Activated naive CD8-positive, alpha-beta T cell treated with anti-CD3 and anti-CD28 coated beads, Interleukin-2, amount 50 U/mL, for 24 hours (primary cell): ENCODE data around the gene SLC35F5.

ENCODE experiments used
- ATAC-seq: fragments of 150-1000 bp; cut with Tn5 transposase; one replicate; pipeline ENCODE4 v1.10.0; 2021
- DNase-seq: peaks from one replicate; pipeline ENCODE4 v3.0.0; 2021
- H3K27ac Mint-ChIP-seq: one replicate; pipeline ENCODE4 v1.8.0; 2021; ENCODE audit warnings: mild to moderate bottlenecking, mixed read lengths
- H3K27me3 Mint-ChIP-seq: one replicate; pipeline ENCODE4 v1.8.0; 2021; ENCODE audit warnings: mixed read lengths
- H3K36me3 Mint-ChIP-seq: one replicate; pipeline ENCODE4 v1.8.0; 2021; ENCODE audit warnings: low read depth, mixed read lengths
- H3K4me1 Mint-ChIP-seq: one replicate; pipeline ENCODE4 v1.8.0; 2021; ENCODE audit warnings: mixed read lengths
- H3K4me3 Mint-ChIP-seq: one replicate; pipeline ENCODE4 v1.8.0; 2021; ENCODE audit warnings: mild to moderate bottlenecking, moderate library complexity, mixed read lengths
- H3K9me3 Mint-ChIP-seq: one replicate; pipeline ENCODE4 v1.8.0; 2021; ENCODE audit warnings: mixed read lengths

Gene SLC35F5

GRCh38 chr2:113768770-113769169 is 12.3 kb upstream of the SLC35F5 start:
- no peaks in the 10 kb centered on the region for H3K36me3 Mint-ChIP-seq
- DNase-seq (no peak), ATAC-seq (no peak)
- no peak overlapping the region for H3K4me3 Mint-ChIP-seq
- H3K27me3 Mint-ChIP-seq = no peaks in the 10 kb centered on the region
- no peaks in the 10 kb centered on the region for H3K9me3 Mint-ChIP-seq
- H3K27ac Mint-ChIP-seq = no peak overlapping the region
- no peaks in the 10 kb centered on the region for H3K4me1 Mint-ChIP-seq

GRCh38 chr2:113767811-113768460 is 11.5 kb upstream of the SLC35F5 start:
- Mint-ChIP-seq H3K9me3 (no peaks in the 10 kb centered on the region), H3K4me3 (no peak overlapping the region), H3K27ac (no peak overlapping the region), H3K36me3 (no peaks in the 10 kb centered on the region), H3K4me1 (no peaks in the 10 kb centered on the region), H3K27me3 (no peaks in the 10 kb centered on the region)
- ATAC-seq (no peak), DNase-seq (no peak)

- no peaks in the 10 kb centered on the region for H3K4me1 Mint-ChIP-seq
- no peaks in the 10 kb centered on the region for H3K36me3 Mint-ChIP-seq
- no peaks in the 10 kb centered on the region for H3K27me3 Mint-ChIP-seq
- no peaks in the 10 kb centered on the region for H3K9me3 Mint-ChIP-seq
- ATAC-seq (no peak), DNase-seq (no peak)
- H3K27ac Mint-ChIP-seq = no peak overlapping the region
- no peak overlapping the region for H3K4me3 Mint-ChIP-seq
Measured at GRCh38 chr2:113765276-113765675, 8.8 kb upstream of the SLC35F5 start.

- H3K9me3 Mint-ChIP-seq = no peaks in the 10 kb centered on the region
- H3K27ac Mint-ChIP-seq = no peak overlapping the region
- ATAC-seq (no peak), DNase-seq (no peak)
- H3K27me3 Mint-ChIP-seq = no peaks in the 10 kb centered on the region
- no peaks in the 10 kb centered on the region for H3K36me3 Mint-ChIP-seq
- no peak overlapping the region for H3K4me3 Mint-ChIP-seq
- peaks cover 3% of the 10 kb centered on the region for H3K4me1 Mint-ChIP-seq
Measured at GRCh38 chr2:113762377-113763118, 6.1 kb upstream of the SLC35F5 start.

- Mint-ChIP-seq H3K4me1 (peaks cover 12% of the 10 kb centered on the region), H3K36me3 (no peaks in the 10 kb centered on the region), H3K9me3 (no peaks in the 10 kb centered on the region), H3K27me3 (no peaks in the 10 kb centered on the region), H3K4me3 (no peak overlapping the region), H3K27ac (no peak overlapping the region)
- no peak for DNase-seq
- ATAC-seq = no peak
Measured at GRCh38 chr2:113760400-113760799, 4.0 kb upstream of the SLC35F5 start.

GRCh38 chr2:113757138-113757657 is 756 bp upstream of the SLC35F5 start:
- DNase-seq = peak; percentile 8
- no peak for ATAC-seq
- H3K9me3 Mint-ChIP-seq = no peaks in the 10 kb centered on the region
- peaks cover 7% of the 10 kb centered on the region for H3K36me3 Mint-ChIP-seq
- H3K4me3 Mint-ChIP-seq = peak overlapping the region; percentile 90
- H3K27me3 Mint-ChIP-seq = no peaks in the 10 kb centered on the region
- peaks cover 28% of the 10 kb centered on the region for H3K4me1 Mint-ChIP-seq
- peak overlapping the region; percentile 98 for H3K27ac Mint-ChIP-seq

GRCh38 chr2:113755835-113756354 is 547 bp downstream of the SLC35F5 start:
- peaks cover 14% of the 10 kb centered on the region for H3K36me3 Mint-ChIP-seq
- no peaks in the 10 kb centered on the region for H3K27me3 Mint-ChIP-seq
- DNase-seq = peak; percentile 57
- H3K27ac Mint-ChIP-seq = peak overlapping the region; percentile 81
- peaks cover 29% of the 10 kb centered on the region for H3K4me1 Mint-ChIP-seq
- H3K4me3 Mint-ChIP-seq = peak overlapping the region; percentile 90
- H3K9me3 Mint-ChIP-seq = no peaks in the 10 kb centered on the region
- ATAC-seq = peak; percentile 76

- Mint-ChIP-seq H3K9me3 (no peaks in the 10 kb centered on the region), H3K27ac (peak overlapping the region; percentile 81), H3K36me3 (peaks cover 20% of the 10 kb centered on the region), H3K4me1 (peaks cover 36% of the 10 kb centered on the region), H3K4me3 (peak overlapping the region; percentile 90), H3K27me3 (no peaks in the 10 kb centered on the region)
- ATAC-seq = no peak
- no peak for DNase-seq
Measured at GRCh38 chr2:113755035-113755834, 1.2 kb downstream of the SLC35F5 start.

GRCh38 chr2:113754160-113754559 is 2.3 kb downstream of the SLC35F5 start:
- H3K27ac Mint-ChIP-seq = no peak overlapping the region
- peaks cover 37% of the 10 kb centered on the region for H3K4me1 Mint-ChIP-seq
- no peak for ATAC-seq
- peaks cover 23% of the 10 kb centered on the region for H3K36me3 Mint-ChIP-seq
- H3K9me3 Mint-ChIP-seq = no peaks in the 10 kb centered on the region
- H3K27me3 Mint-ChIP-seq = no peaks in the 10 kb centered on the region
- H3K4me3 Mint-ChIP-seq = no peak overlapping the region
- DNase-seq = no peak

GRCh38 chr2:113750385-113750784 is 6.1 kb downstream of the SLC35F5 start:
- Mint-ChIP-seq H3K36me3 (peaks cover 35% of the 10 kb centered on the region), H3K4me3 (no peak overlapping the region), H3K4me1 (peaks cover 25% of the 10 kb centered on the region), H3K27ac (peak overlapping the region; percentile 85), H3K9me3 (no peaks in the 10 kb centered on the region), H3K27me3 (no peaks in the 10 kb centered on the region)
- DNase-seq (no peak), ATAC-seq (peak; percentile 85)

GRCh38 chr2:113741091-113741490 is 15.4 kb downstream of the SLC35F5 start:
- peaks cover 43% of the 10 kb centered on the region for H3K36me3 Mint-ChIP-seq
- DNase-seq (no peak), ATAC-seq (no peak)
- H3K4me1 Mint-ChIP-seq = no peaks in the 10 kb centered on the region
- no peaks in the 10 kb centered on the region for H3K27me3 Mint-ChIP-seq
- H3K4me3 Mint-ChIP-seq = no peak overlapping the region
- no peak overlapping the region for H3K27ac Mint-ChIP-seq
- H3K9me3 Mint-ChIP-seq = no peaks in the 10 kb centered on the region

- Mint-ChIP-seq H3K9me3 (no peaks in the 10 kb centered on the region), H3K27ac (no peak overlapping the region), H3K4me3 (no peak overlapping the region), H3K36me3 (peaks cover 37% of the 10 kb centered on the region), H3K4me1 (no peaks in the 10 kb centered on the region), H3K27me3 (no peaks in the 10 kb centered on the region)
- DNase-seq (no peak), ATAC-seq (no peak)
Measured at GRCh38 chr2:113739849-113740248, 16.6 kb downstream of the SLC35F5 start.

GRCh38 chr2:113734185-113734584 is 22.3 kb downstream of the SLC35F5 start:
- Mint-ChIP-seq H3K36me3 (peaks cover 23% of the 10 kb centered on the region), H3K27me3 (no peaks in the 10 kb centered on the region), H3K4me3 (no peak overlapping the region), H3K4me1 (peaks cover 7% of the 10 kb centered on the region), H3K9me3 (no peaks in the 10 kb centered on the region), H3K27ac (no peak overlapping the region)
- peak; percentile 49 for ATAC-seq
- no peak for DNase-seq

GRCh38 chr2:113724010-113724409 is 32.4 kb downstream of the SLC35F5 start:
- no peak overlapping the region for H3K27ac Mint-ChIP-seq

More at GRCh38 chr2:113724010-113724409, 32.4 kb downstream of the SLC35F5 start:
- Mint-ChIP-seq H3K4me3 (no peak overlapping the region), H3K27me3 (no peaks in the 10 kb centered on the region), H3K4me1 (no peaks in the 10 kb centered on the region), H3K36me3 (peaks cover 22% of the 10 kb centered on the region), H3K9me3 (no peaks in the 10 kb centered on the region)
- ATAC-seq (no peak), DNase-seq (no peak)
